Parathyroid adenoma (tissue), 2 donors: ENCODE data around the gene TTF2.

ENCODE experiments used
- H2AFZ ChIP-seq: fragments of 300-600 bp; sonication (generic); one replicate; pipeline ENCODE4 v1.7.0; 2017; ENCODE audit warnings: antibody characterized with exemption, mild to moderate bottlenecking
- H3K27ac ChIP-seq: fragments of 300-600 bp; sonication (generic); one replicate; pipeline ENCODE4 v1.7.0; 2017
- H3K27me3 ChIP-seq: fragments of 300-600 bp; sonication (generic); one replicate; pipeline ENCODE4 v1.7.0; 2017; ENCODE audit warnings: low read length; ENCODE audit not compliant: control insufficient read depth, insufficient read depth
- H3K36me3 ChIP-seq: fragments of 300-600 bp; sonication (generic); one replicate; pipeline ENCODE4 v1.7.0; 2017; ENCODE audit warnings: low read length; ENCODE audit not compliant: control insufficient read depth, insufficient read depth
- H3K4me1 ChIP-seq: fragments of 300-600 bp; sonication (generic); one replicate; pipeline ENCODE4 v1.7.0; 2017; ENCODE audit warnings: control low read depth
- H3K4me2 ChIP-seq: fragments of 300-600 bp; sonication (generic); one replicate; pipeline ENCODE4 v1.7.0; 2017; ENCODE audit warnings: low read length
- H3K4me3 ChIP-seq: fragments of 300-600 bp; sonication (generic); one replicate; pipeline ENCODE4 v1.7.0; 2017; ENCODE audit warnings: low read depth, low read length
- H3K79me2 ChIP-seq: fragments of 300-600 bp; sonication (generic); one replicate; pipeline ENCODE4 v1.7.0; 2017; ENCODE audit warnings: control low read depth
- H3K9ac ChIP-seq: fragments of 300-600 bp; sonication (generic); one replicate; pipeline ENCODE4 v1.7.0; 2017; ENCODE audit warnings: mild to moderate bottlenecking
- H3K9me3 ChIP-seq: fragments of 300-600 bp; sonication (generic); one replicate; pipeline ENCODE4 v1.7.0; 2017; ENCODE audit warnings: low read length; ENCODE audit not compliant: control insufficient read depth
- TF ChIP-seq, protein P1 (sequence below): fragments of 300-600 bp; sonication (generic); IDR thresholded peaks from one replicate; pipeline ENCODE4 v1.7.0; 2017; ENCODE audit warnings: antibody characterized with exemption, mild to moderate bottlenecking
- donor health status: primary hyperparathyroidism.

Gene TTF2

DNA sequence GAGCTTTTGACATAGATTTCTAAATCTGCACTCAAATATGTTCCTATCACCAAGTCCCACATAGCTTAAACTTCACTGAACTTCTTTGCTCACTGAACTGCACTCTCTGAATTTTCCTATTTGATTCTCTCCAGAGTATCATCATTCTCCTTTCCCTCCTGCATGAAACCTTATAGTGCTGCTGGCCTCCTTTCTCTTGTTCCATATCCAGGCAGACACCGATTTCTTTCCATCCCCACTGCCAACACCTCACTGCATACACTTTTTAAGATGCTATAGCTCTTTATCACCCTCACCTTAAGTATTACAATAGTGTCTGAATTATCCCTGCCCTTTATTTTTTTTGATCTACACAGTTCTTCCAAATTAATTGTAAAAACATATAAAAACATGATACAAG lies 64.5 kb downstream of the TTF2 start:
- Histone ChIP-seq H3K79me2 (no peaks in the 10 kb centered on the region), H3K4me1 (peaks cover 3% of the 10 kb centered on the region), H3K9me3 (no peaks in the 10 kb centered on the region), H3K27ac (no peak overlapping the region), H3K9ac (no peak overlapping the region), H3K36me3 (no peaks in the 10 kb centered on the region), H3K4me3 (no peak overlapping the region), H3K27me3 (no peaks in the 10 kb centered on the region), H3K4me2 (no peak overlapping the region), H2AFZ (no peak overlapping the region)
- TF ChIP-seq, protein P1, sequence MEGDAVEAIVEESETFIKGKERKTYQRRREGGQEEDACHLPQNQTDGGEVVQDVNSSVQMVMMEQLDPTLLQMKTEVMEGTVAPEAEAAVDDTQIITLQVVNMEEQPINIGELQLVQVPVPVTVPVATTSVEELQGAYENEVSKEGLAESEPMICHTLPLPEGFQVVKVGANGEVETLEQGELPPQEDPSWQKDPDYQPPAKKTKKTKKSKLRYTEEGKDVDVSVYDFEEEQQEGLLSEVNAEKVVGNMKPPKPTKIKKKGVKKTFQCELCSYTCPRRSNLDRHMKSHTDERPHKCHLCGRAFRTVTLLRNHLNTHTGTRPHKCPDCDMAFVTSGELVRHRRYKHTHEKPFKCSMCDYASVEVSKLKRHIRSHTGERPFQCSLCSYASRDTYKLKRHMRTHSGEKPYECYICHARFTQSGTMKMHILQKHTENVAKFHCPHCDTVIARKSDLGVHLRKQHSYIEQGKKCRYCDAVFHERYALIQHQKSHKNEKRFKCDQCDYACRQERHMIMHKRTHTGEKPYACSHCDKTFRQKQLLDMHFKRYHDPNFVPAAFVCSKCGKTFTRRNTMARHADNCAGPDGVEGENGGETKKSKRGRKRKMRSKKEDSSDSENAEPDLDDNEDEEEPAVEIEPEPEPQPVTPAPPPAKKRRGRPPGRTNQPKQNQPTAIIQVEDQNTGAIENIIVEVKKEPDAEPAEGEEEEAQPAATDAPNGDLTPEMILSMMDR, result no peak

DNA sequence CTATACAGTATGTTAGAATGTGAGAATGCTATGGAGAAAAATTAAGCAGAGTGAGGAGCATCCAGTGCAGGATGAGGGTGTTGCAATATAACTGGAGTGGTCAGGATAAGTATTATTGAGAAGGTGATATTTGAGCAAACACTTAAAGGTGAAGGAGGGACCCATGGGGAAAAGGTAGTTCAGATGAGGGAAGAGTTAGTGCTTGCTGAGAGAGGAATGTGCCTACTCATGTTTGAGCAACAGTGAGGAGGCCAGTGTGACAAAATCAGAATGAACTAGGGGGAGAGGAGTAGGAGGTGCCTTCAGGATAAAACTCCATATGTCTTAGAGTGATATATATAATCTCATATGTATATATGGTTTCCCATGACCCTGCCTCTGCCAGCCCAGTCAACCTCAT lies 67.7 kb downstream of the TTF2 start:
- Histone ChIP-seq H3K4me2 (no peak overlapping the region), H3K9ac (no peak overlapping the region), H3K27me3 (no peaks in the 10 kb centered on the region), H2AFZ (no peak overlapping the region), H3K27ac (no peak overlapping the region), H3K36me3 (no peaks in the 10 kb centered on the region), H3K9me3 (no peaks in the 10 kb centered on the region), H3K4me3 (no peak overlapping the region), H3K79me2 (no peaks in the 10 kb centered on the region), H3K4me1 (no peaks in the 10 kb centered on the region)
- TF ChIP-seq, protein P1, result no peak

DNA sequence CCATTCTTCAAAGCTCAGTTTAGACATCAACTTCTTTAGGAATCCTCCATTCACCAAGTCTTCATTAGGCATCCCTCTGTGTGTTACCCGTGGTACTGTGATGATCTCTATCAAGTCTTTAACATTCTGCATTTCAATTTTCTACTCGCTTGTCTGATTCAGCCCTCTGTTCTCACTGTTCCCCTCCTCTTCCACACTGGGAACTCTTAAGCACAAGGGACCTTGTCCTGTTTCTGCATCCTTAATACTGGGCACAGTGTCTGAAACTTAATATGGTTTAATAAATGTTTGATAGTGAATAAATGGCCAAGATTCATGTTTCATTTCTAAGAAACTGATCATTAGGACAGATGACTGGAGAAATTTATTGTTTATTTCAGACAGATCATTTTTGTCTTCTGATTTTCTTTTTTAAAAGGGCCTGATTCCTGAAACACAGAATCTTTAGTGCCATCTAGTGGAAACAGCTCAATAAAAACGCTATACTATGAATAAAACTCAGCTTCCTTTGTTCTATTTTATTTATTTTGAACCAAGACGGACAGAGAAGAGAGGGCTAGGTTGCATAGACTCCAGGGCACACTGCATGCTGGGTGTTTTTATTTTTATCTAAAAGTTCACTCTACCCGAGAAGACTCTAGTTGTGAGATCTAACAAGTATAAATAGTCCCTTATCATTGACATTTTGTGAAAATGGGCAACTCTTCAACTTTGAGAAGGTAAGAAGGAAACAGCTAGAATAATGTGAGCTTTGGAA lies 68.4 kb downstream of the TTF2 start:
- Histone ChIP-seq H3K9ac (no peak overlapping the region), H2AFZ (no peak overlapping the region), H3K9me3 (no peaks in the 10 kb centered on the region), H3K4me2 (peak overlapping the region; percentile 1), H3K27me3 (no peaks in the 10 kb centered on the region), H3K4me3 (no peak overlapping the region), H3K36me3 (no peaks in the 10 kb centered on the region), H3K79me2 (no peaks in the 10 kb centered on the region), H3K27ac (no peak overlapping the region), H3K4me1 (no peaks in the 10 kb centered on the region)
- TF ChIP-seq, protein P1, result peak; percentile 33

DNA sequence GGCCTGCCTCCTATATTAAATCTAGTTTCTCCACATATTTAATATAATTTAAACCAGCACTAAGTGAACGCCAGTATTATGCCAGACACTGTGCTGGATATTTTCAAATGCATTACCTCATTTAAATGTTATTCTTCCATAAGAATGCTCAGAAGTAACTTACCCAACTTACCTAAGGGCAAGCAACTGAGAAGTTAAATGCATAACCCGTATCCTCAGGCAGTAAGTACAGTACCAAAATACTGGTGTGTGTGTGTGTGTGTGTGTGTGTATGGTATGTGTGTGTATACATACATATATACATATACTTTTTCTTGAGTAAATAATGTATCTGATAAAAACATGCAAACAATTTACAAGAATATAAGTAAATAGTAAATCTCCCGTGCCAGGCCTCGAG lies 70.4 kb downstream of the TTF2 start:
- Histone ChIP-seq H3K4me1 (no peaks in the 10 kb centered on the region), H3K36me3 (no peaks in the 10 kb centered on the region), H3K27me3 (no peaks in the 10 kb centered on the region), H3K9me3 (no peaks in the 10 kb centered on the region), H3K27ac (no peak overlapping the region), H3K4me3 (no peak overlapping the region), H3K9ac (no peak overlapping the region), H3K4me2 (no peak overlapping the region), H3K79me2 (no peaks in the 10 kb centered on the region), H2AFZ (no peak overlapping the region)
- TF ChIP-seq, protein P1, result no peak

DNA sequence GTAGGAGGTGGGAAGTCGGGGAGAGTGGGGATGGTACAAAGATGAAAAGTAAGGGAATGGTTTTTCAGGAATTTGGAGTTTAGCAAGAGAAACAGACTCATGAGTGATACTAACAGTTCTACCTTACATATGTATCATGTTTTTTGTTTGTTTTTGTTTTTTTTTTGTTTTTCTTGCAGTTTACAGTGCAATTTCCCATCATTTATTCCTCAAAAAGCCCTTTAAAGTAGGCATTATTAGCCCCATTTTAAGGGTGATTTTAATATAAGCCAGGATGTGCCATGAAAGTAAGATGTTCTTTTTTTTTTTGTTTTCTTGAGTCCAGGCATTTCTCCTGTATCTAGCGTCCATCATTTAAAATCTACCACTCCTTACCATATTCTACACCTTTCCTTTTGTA lies 75.2 kb downstream of the TTF2 start:
- no peak overlapping the region for H2AFZ ChIP-seq
- no peak overlapping the region for H3K9ac ChIP-seq
- no peaks in the 10 kb centered on the region for H3K27me3 ChIP-seq
- H3K79me2 ChIP-seq, result no peaks in the 10 kb centered on the region
- TF ChIP-seq, protein P1, result no peak
- H3K36me3 ChIP-seq, result no peaks in the 10 kb centered on the region
- no peak overlapping the region for H3K4me2 ChIP-seq
- no peaks in the 10 kb centered on the region for H3K4me1 ChIP-seq
- no peaks in the 10 kb centered on the region for H3K9me3 ChIP-seq
- H3K4me3 ChIP-seq, result no peak overlapping the region
- H3K27ac ChIP-seq, result no peak overlapping the region
